Airway epithelial cell (primary cell): ENCODE results near the gene SAMD14. TPM values are rescaled to one million over a fixed set of nuclear protein-coding genes. Genes with fewer than 3 reads are reported as not detected.

Experiments used
- total RNA-seq: library from RNA; depleted of rRNA; stranded (reverse); fragments of >200 nt; gene quantifications from 2 replicates; pipeline ENCODE4 v1.2.3, GENCODE V29; 2015

The SAMD14 gene
- total RNA-seq, result 0.21 TPM in 1 of 2 replicates, not detected in the other

GRCh38 chr17:50129728-50130558 is at the start of gene SAMD14:
Gene SAMD14, minus strand, starts transcription at chr17:50130160. Its CDS starts 5,201 bp downstream, at chr17:50124959.

GRCh38 chr17:50165867-50166517 is 36.0 kb upstream of the SAMD14 start, which contains the start of gene SGCA:
Gene SGCA, plus strand, starts transcription at chr17:50166005. Its CDS starts 36 bp downstream, at chr17:50166041.

GRCh38 chr17:50150354-50151040 is 20.5 kb upstream of the SAMD14 start, which contains the start of gene PPP1R9B:
Gene PPP1R9B, minus strand, starts transcription at chr17:50150677. Its CDS starts 164 bp downstream, at chr17:50150513.

GRCh38 chr17:50094753-50095619 is 35.0 kb downstream of the SAMD14 start, which contains the start of gene PDK2:
Gene PDK2, plus strand, starts transcription at chr17:50095351. Its CDS starts 85 bp downstream, at chr17:50095436.

Other genes starting within 250 kb of the SAMD14 start
- 0.14 TPM in 1 of 2 replicates, not detected in the other for gene DLX4, start 161.0 kb downstream of the SAMD14 start, total RNA-seq
- gene DLX3, start 134.9 kb downstream of the SAMD14 start, total RNA-seq, result 0.46 and 0.99 TPM in 2 replicates
- gene ITGA3, start 74.0 kb downstream of the SAMD14 start, total RNA-seq, result 408 and 697 TPM in 2 replicates
- 11.5 and 14.7 TPM in 2 replicates for gene PDK2, start 34.8 kb downstream of the SAMD14 start, total RNA-seq
- gene PPP1R9B, start 20.5 kb upstream of the SAMD14 start, total RNA-seq, result 27.6 and 36.3 TPM in 2 replicates
- gene SGCA, start 35.8 kb upstream of the SAMD14 start, total RNA-seq, result 0.21 TPM in 1 of 2 replicates, not detected in the other
- 109 and 112 TPM in 2 replicates for gene COL1A1, start 71.5 kb upstream of the SAMD14 start, total RNA-seq
- gene TMEM92, start 144.3 kb upstream of the SAMD14 start, total RNA-seq, result 5.6 and 7.5 TPM in 2 replicates
- 43.9 and 59.2 TPM in 2 replicates for gene XYLT2, start 216.0 kb upstream of the SAMD14 start, total RNA-seq
- gene MRPL27, start 243.0 kb upstream of the SAMD14 start, total RNA-seq, result 90.5 and 97.3 TPM in 2 replicates
- 4.9 and 5.6 TPM in 2 replicates for gene EME1, start 243.1 kb upstream of the SAMD14 start, total RNA-seq